Vein endothelial cell (primary cell): ENCODE data around the gene ZNF432. TPM values are rescaled to one million over a fixed set of nuclear protein-coding genes. Genes with fewer than 3 reads are reported as not detected.

ENCODE experiments used
- total RNA-seq: library from RNA; depleted of rRNA; stranded (reverse); fragments of >200 nt; gene quantifications from 2 replicates; pipeline ENCODE4 v1.2.3, GENCODE V29; 2012

The ZNF432 gene
- total RNA-seq, result 4.9 and 5.7 TPM in 2 replicates

DNA sequence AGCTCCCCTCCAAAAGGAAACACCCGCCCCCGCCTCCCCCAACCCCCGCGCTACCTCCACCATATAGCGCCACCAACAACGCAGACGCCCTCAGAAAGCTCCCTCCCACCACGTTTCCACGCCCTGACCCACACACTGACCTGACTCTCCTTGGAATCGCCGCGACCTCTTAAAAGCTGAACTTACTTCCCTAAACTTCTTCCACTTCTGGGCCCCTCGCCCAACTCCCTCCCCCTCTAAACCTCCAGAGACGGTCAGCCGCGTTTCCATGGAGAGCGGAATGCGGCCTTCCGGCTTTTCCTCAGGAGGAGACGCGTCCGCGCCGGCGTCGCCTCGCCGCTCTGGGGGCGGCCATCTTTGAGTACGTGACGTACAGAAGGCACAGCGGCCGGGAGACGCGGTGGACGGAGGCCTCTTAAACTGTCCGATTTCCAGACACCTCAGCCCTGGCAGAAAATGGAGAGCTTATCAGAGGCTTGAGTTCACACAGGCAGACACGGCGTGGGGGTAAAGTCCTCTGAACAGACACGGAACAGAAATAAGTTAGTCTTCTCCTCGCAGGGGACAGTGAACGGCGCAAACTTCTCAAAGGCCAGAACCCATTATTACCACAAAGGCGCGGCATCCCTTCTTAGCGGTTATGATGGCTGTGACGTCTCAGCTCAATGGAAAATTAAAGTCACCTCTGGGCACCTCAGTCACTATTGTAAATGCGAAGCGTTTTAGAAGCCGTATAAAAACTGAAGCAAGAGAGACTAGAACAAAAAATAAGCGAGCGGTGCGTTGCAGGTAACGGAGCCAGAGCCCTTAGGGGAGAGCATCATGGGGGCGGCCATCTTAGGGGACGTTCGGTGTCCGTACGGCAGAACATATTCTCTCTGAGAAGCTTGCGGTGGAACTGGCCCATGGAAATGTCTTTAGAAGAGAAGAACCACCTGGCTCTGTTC is at the start of gene ZNF432:
Gene ZNF432 (minus strand): TSS at position 284 of the 947 bp plus-strand sequence. CDS start 1,970 bp downstream, outside the sequence.

DNA sequence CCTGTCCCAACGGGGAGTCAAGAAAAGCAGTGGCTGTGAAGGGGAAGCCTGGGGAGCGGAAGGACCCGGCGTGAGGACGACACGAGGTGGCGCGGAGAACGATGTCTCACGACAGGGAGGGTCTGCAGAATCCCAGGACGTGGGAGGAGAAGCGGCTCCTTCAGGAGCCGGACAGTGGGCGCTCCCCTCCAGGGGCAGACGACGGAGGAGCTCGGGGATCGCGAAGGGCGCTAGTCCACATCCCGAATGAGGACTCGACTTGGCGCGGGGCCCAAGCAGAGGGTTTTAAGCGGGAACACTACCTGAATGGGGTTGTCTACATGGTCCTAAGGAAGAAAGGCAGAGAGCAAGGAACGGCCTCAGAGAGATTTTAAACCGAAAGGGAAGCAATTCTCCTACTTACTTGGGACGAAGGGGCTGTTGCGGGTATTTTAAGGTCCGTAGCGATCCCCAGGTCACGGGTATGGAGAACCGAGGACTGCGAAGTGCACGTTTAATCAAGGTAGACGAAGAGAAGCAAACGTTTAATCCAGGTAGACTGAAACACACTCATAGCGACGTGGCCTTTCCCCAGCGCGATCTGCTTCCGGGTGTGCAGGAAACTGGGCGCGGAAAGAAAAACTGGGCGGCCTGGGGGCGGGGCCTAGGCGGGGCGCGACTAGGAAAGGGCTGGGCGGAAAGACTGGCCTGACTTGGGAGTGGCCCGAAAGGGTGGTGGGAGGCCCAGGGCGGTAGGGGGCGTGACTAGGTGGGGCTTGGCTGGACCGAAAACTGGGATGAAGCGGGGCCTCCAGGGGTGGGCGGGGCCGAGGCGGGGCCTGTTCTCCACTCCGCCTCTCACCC is 46.8 kb upstream of the ZNF432 start, which contains the start of gene ZNF841:
Gene ZNF841 (minus strand): TSS at position 594 of the 843 bp plus-strand sequence. CDS start 10,964 bp downstream, outside the sequence.

DNA sequence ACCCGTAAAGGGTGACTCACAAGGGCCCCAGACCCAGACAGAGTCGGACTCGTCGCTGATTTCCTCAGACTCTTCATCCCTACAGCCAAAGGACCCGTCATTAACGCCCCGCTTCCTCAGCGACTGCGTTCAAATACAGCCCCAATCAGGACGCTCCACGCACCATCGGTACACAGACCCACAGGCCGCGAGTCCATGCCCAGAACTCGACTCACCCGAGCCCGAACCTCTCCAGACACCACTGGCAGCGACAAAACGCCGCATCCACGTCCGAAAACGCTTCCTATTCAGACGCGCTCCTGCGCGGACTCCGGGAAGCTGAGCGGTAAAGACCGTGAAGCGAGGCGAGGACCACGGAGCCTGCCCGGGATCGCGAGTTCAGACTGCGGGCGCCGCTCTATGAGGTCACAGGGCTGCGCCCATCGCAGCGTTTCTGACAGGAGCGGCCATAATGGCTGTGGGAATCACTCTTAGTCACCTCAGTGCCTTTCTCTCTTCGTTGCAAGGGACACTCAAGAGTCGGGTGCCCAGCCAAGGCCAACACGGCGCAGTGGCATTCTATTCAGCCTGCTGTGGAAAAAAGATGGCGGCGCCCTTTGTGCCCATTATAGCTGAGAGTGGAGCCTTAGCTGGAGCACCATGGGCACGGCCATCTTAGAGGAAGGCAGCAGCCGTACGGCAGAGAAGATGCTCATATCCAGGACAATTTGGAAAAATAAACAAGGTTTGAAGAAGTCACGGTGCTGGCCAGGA is 20.4 kb downstream of the ZNF432 start, which contains the start of gene ZNF614:
Gene ZNF614 (minus strand): TSS at position 353 of the 753 bp plus-strand sequence. CDS start 2,634 bp downstream, outside the sequence.

DNA sequence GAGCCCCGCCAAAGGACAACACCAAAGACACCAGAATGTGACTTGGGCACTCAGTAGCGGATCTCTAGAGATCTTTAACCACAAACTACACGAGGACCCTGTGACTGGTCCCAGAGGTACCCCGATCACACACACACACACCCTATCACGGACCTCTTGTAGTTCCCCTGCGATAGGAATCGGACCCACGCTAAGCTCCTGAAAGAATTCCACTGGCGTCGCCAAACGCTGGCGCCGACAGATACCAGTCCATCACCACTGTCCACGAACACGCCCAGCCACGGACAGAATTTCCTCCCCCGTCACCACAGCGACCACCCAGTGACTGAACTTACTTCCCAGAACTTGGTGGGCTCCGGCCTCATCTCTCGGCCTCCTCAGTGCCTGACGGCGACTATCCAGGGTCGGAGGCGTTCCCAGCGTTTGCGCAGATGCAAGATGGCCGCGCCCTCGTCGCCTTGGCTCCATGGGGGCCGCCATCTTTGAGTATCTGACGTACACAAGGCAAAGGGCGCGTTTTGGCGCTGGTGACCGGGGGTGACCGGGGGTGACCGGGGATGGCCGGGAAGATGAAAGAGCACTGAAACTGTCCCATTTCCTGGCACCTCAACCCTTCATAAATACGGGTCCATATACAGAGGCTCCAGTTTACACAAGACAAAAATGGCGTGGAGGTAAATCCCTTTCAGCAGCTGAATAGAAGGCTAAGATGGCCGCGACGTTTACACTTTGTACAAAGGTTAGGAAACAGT is 40.7 kb downstream of the ZNF432 start, which contains the start of gene ZNF615:
Gene ZNF615 (minus strand): TSS at position 406 of the 752 bp plus-strand sequence. CDS start 4,500 bp downstream, outside the sequence.

DNA sequence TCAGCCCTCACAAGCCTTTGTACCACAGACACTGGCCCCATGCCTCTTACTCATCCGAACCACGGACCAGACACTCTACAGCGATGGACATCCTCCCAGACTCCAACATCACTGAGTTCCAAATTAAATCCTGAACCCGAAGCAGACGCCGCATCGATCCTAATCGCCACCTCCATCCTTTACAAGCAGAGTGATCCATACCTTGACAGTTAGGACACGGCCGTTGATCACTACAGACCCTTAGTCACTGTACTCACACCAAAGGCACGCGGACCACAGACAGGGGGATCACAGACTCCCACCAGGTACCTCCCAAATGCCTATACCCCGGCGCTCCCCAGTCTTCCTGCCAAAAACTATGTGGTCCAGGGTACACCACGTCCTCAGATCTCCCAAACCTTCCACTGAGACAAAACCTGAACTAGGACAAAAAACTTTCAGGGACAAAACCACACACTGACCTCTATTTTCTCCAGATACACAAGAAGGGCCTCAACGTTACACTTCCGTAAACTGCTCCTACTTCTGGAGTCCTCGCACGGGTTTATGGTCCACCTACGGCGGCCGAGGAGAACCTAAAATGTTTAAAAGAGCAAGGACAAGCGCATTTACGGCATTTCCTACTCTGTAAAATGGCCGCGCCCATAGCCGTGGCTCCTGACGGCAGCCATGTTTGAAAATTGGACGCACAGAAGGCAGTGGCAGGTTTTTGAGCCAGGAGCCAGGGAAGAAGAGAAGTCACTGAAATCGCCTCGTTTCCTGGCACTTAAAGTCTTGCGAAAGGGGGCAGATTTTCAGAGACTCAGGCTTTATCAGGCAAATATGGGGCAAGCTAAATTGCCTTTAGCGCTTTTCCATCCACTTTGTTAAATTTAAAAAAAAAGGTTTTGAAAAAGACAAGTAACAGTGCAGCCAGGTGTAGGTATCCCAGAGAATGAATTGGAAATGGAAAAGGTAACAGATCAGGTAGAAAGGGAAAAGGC is 62.0 kb downstream of the ZNF432 start, which contains the start of gene ZNF350:
Gene ZNF350 (minus strand): TSS at position 532 of the 983 bp plus-strand sequence. CDS start 12,480 bp downstream, outside the sequence.

Other genes starting within 250 kb of the ZNF432 start
- gene ZNF577, start 160.9 kb downstream of the ZNF432 start, total RNA-seq, result 4.9 and 5.3 TPM in 2 replicates
- gene ZNF649, start 143.8 kb downstream of the ZNF432 start, total RNA-seq, result 7.5 and 9.6 TPM in 2 replicates
- gene ZNF613, start 121.4 kb downstream of the ZNF432 start, total RNA-seq, result 8.5 and 9.1 TPM in 2 replicates
- gene ZNF350, start 62.0 kb downstream of the ZNF432 start, total RNA-seq, result 6.6 and 9.1 TPM in 2 replicates
- gene ZNF615, start 40.6 kb downstream of the ZNF432 start, total RNA-seq, result 5.3 and 10.8 TPM in 2 replicates
- 10.1 and 12.3 TPM in 2 replicates for gene ZNF614, start 20.5 kb downstream of the ZNF432 start, total RNA-seq
- gene ZNF841, start 46.9 kb upstream of the ZNF432 start, total RNA-seq, result 17.8 and 20.9 TPM in 2 replicates
- 8.5 and 11.1 TPM in 2 replicates for gene ZNF616, start 91.1 kb upstream of the ZNF432 start, total RNA-seq
- gene ZNF836, start 122.8 kb upstream of the ZNF432 start, total RNA-seq, result 4.9 and 6.8 TPM in 2 replicates
- gene PPP2R1A, start 141.2 kb upstream of the ZNF432 start, total RNA-seq, result 237 and 244 TPM in 2 replicates
- gene ZNF766, start 220.7 kb upstream of the ZNF432 start, total RNA-seq, result 9.8 and 10.5 TPM in 2 replicates
- gene ZNF480, start 248.3 kb upstream of the ZNF432 start, total RNA-seq, result 7.2 and 7.8 TPM in 2 replicates